ENCODE results near the gene CELSR1.

DNA sequence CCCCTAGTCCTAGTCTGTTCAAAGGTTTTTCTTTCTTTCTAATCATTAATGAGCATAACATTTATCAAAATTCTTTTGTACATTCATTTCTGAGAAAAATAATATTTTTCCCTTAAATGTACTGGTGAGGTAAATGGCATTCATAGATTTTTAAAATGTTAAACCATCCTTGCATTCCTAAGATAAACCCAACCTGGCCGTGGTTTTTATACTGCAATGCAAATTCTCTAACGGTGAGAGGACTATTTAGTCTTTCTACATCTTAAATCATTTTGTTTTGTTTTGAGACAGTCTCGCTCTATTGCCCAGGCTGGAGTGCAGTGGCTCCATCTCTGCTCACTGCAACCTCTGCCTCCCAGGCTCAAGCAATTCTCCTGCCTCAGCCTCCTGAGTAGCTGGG is 161.3 kb downstream of the CELSR1 start:
- TF ChIP-seq, protein P1, sequence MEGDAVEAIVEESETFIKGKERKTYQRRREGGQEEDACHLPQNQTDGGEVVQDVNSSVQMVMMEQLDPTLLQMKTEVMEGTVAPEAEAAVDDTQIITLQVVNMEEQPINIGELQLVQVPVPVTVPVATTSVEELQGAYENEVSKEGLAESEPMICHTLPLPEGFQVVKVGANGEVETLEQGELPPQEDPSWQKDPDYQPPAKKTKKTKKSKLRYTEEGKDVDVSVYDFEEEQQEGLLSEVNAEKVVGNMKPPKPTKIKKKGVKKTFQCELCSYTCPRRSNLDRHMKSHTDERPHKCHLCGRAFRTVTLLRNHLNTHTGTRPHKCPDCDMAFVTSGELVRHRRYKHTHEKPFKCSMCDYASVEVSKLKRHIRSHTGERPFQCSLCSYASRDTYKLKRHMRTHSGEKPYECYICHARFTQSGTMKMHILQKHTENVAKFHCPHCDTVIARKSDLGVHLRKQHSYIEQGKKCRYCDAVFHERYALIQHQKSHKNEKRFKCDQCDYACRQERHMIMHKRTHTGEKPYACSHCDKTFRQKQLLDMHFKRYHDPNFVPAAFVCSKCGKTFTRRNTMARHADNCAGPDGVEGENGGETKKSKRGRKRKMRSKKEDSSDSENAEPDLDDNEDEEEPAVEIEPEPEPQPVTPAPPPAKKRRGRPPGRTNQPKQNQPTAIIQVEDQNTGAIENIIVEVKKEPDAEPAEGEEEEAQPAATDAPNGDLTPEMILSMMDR (IDR thresholded peaks at IDR 0.05): no peak
- TF ChIP-seq POLR2A (IDR thresholded peaks at IDR 0.05): no peak

Measured in thyroid gland (tissue), 4 donors.